HS-5 (cell line): ENCODE results near the gene CCDC157.

Experiments used
- DNase-seq: peaks from one replicate; pipeline ENCODE4 v3.0.0-alpha.2; 2012; ENCODE audit warnings: low read depth

CCDC157 gene

GRCh38 chr22:30413745-30414524, 57.1 kb downstream of the CCDC157 start:
- DNase-seq = no peak

GRCh38 chr22:30414525-30415047, 57.8 kb downstream of the CCDC157 start:
- no peak for DNase-seq

- no peak for DNase-seq
These were observed 59.6 kb downstream of the CCDC157 start for GRCh38 chr22:30416403-30416802.

- no peak for DNase-seq
These were observed 60.0 kb downstream of the CCDC157 start for GRCh38 chr22:30416837-30417236.

- DNase-seq = no peak
These were observed 63.7 kb downstream of the CCDC157 start for GRCh38 chr22:30420347-30421125.

GRCh38 chr22:30421695-30422480, 65.1 kb downstream of the CCDC157 start:
- DNase-seq = no peak

GRCh38 chr22:30422481-30423300, 65.9 kb downstream of the CCDC157 start:
- peak; percentile 92 for DNase-seq

- peak; percentile 63 for DNase-seq
These were observed 66.6 kb downstream of the CCDC157 start for GRCh38 chr22:30423301-30423958.

- peak; percentile 99 for DNase-seq
These were observed 67.2 kb downstream of the CCDC157 start for GRCh38 chr22:30423959-30424533.

- DNase-seq = no peak
These were observed 67.9 kb downstream of the CCDC157 start for GRCh38 chr22:30424534-30425326.

GRCh38 chr22:30425327-30425615, 68.5 kb downstream of the CCDC157 start:
- no peak for DNase-seq

GRCh38 chr22:30425616-30426387, 69.0 kb downstream of the CCDC157 start, which contains the start of gene MTFP1:
TSS of gene MTFP1 (plus strand) at chr22:30425768. CDS start at chr22:30425880, 112 bp downstream.
- DNase-seq = no peak
